Measurements from ENCODE around the gene ABCC5.

GRCh38 chr3:184058029-184058428 lies 40.3 kb upstream of the ABCC5 start:
- TF ChIP-seq POLR2A (IDR thresholded peaks at IDR 0.05; ENCODE audit: low read depth, low read length) (no peak), POLR2AphosphoS5 (IDR thresholded peaks at IDR 0.05; ENCODE audit: low read depth, low read length) (no peak)
